GM12892 (cell line): Measurements from ENCODE around the gene TMTC3.

Experiments used
- POLR2A ChIP-seq: IDR thresholded peaks from 2 replicates; pipeline ENCODE4 v1.6.1; 2011; ENCODE audit warnings: low read depth, low read length, control low read depth
- POLR2AphosphoS5 ChIP-seq: IDR thresholded peaks from 2 replicates; pipeline ENCODE4 v1.6.1; 2011; ENCODE audit warnings: low read depth, low read length, control low read depth
- TAF1 ChIP-seq: IDR thresholded peaks from 2 replicates; pipeline ENCODE4 v1.6.1; 2011; ENCODE audit warnings: low read depth, mild to moderate bottlenecking, control low read depth, low read length, borderline replicate concordance

DNA sequence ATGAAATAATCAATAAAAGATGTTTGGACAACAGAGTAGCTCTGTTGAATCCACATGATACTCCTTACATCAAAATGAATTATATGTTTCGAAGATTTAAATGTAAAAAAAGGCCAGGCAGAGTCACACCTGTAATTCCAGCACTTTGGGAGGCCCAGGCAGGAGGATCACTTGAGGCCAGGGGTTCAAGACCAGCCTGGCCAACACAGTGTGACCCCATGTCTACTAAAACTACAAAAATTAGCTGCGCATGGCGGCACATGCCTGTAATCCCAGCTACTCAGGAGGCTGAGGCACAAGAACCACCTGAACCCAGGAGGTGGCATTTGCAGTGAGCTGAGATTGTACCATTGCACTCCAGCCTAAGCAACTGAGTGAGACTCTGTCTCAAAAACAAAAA is 15.0 kb upstream of the TMTC3 start:
- TF ChIP-seq POLR2AphosphoS5 (no peak), POLR2A (no peak), TAF1 (no peak)
